HG03378 (cell line): ENCODE data around the gene NAPA.
"Not testable (repeated sequence)": the region's sequence is repeated elsewhere in the genome, so short reads cannot be mapped to it uniquely, and the experiment has no call there.

Source experiments
- ATAC-seq: cut with Tn5 transposase; IDR thresholded peaks from one replicate; pipeline ENCODE4 v1.9.1; 2021; ENCODE audit warnings: mild to moderate bottlenecking, moderate library complexity; ENCODE audit not compliant: unreplicated experiment

NAPA gene

DNA sequence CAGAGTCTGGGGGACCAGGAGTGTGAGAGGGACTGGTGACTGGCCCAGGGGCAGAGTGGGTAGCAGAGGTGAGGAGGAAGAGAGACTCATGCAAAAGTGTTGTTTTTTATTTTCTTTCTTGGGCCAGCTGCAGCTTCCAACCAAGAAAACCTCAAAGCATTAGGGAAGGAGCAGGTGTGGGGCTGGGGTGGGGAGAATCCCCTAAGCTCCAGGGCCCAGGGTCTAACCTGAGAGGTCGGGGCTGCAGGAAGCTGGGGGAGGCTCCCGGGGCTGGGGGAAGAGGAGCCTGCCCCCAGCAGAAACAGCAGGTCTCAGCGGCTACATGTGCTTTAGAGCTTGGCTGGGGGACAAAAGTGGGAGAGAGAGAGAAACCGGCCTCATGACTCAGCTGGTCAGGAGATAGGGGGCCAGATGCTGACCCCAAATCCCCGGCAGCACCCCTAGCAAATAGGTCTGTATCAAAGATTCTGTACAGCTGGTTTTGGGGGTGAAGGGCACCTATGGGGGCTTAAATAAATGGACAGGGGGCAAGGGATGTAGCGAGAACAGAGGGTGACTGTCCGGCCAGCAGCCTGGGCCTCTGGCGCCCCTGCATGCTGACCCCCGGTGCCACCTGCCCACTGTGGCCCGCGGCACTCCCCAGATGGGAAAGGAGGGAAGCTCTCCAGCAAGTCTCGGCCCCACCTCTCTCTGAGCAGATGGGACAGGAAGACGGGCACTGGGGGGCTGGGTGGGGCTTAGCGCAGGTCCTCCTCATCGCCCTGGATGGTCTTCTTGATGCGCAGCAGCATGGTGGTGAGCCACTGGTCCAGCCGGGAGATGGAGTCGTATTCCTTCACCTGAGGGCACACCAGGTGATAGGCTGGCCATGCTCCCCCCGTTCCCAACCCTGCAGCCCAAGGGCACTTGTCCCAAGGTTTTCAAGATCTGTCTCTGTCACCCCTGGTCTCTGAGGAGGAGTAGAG lies 27.0 kb downstream of the NAPA start:
- ATAC-seq: no peak

DNA sequence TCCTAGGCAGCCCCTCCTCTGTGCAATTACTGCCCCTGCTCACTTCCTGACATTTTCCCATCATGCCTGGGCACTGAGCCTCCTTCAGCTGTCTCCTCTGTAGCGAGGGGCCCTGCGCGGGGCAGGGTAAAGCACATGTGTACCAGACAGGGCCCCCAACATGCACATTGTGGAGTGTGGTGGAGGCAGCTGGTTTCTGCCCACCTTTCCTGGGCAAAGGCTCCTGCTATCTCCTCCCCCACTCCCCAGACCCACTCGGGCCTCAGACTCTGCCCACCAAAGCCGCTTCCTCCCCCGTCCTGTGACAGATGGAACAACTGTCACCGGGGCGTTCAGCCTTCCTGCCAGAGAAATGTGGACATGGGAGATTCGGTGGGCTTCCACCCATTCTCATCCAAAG lies 28.0 kb downstream of the NAPA start:
- no peak for ATAC-seq

DNA sequence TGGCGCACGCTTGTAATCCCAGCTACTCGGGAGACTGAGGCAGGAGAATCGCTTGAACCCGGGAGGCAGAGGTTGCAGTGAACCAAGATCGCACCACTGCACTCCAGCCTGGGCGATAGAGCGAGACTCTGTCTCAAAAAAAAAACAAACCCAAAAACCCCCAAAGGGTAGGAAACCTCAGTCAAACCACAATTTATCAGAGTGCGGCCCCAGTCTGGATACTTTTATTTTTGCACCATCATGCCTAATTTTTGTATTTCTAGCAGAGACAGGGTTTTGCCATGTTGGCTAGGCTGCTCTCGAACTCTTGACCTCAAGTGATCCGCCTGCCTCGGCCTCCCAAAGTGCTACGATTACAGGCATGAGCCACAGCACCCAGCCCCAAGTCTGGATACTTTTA lies 28.6 kb downstream of the NAPA start:
- ATAC-seq: not testable (repeated sequence)

DNA sequence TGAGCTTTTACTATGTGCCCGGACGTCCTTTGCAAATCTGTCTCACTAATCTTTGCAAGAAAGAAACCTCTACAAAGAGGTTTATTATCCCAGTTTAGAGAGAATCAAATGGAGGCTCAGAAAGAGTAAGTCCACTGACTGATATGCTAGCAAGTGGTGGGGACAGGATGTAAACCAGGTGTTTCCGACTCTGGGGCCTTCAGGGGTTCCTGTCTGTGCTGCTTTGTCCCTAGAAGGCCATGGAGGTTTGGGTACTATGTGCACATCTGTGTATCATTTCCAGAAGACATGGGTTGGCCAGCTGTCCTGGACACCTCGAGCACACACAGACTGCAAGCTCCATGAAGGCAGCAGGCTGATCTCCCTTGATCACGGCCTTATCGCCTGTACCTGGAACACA lies 29.7 kb downstream of the NAPA start:
- no peak for ATAC-seq

DNA sequence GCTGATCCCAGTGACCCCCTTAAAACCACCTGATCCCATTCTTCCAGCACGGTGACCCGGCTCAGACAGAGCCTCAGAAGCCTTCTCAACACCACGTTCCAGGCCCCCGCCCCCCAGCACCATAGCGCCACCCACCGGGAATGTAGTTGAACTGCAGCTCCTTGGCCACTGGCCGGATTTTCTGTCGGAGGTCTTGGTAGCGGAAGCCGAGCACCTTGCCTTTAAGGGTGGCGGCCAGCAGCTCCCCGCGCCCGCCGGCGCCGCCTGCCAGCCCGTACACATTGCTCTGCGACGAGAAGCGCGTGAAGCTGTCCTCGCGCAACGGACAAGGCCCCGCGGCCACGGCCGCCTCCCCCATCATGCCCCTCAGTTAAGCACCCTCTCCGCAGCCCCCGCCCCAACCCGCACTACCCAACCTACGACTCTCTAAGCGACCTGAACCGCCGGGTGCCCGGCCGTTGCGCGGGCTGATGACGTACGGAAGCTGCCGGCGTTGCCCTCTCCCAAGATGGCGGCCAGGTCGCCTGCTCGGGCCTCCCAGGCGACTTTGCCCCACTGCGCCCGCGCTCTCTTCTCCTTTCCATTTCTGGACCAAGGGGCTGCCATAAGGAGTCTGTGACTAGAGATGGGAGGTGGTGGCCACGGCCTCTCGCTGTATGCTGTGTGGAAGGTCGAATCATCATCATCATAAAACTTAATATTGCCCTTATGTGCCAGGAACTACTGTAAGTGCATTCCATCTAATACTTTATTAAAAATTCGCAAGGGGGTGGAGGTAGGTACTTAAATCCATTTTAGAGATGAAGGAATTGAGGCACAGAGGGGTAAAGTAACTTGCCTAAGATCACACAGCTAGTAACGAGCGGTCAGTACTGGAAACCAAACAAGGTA lies 30.8 kb downstream of the NAPA start, which contains the start of gene KPTN:
TSS of gene KPTN (minus strand) at position 420 of the 891 bp plus-strand sequence. CDS start at position 361, 59 bp downstream.
- peak; percentile 45 for ATAC-seq

DNA sequence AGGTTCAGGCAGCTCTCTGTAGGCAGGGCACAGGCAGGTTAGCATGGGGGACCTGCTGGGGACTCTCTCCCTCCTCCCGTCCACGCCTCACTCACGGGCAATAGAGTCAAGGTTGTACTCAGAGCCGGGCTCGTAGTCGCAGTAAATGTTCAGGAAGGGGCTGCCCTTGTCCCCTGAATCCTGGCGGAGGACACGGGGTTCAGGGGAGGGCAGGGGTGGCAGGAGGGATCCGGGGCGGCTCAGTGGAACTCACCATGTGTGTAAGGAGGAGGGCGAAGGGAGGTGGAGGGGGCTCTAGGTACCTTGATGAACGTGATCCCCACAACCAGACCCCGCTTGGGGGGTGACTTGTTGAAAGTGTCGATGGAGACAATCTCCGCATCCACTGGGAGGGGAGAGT lies 31.7 kb downstream of the NAPA start:
- ATAC-seq: no peak

DNA sequence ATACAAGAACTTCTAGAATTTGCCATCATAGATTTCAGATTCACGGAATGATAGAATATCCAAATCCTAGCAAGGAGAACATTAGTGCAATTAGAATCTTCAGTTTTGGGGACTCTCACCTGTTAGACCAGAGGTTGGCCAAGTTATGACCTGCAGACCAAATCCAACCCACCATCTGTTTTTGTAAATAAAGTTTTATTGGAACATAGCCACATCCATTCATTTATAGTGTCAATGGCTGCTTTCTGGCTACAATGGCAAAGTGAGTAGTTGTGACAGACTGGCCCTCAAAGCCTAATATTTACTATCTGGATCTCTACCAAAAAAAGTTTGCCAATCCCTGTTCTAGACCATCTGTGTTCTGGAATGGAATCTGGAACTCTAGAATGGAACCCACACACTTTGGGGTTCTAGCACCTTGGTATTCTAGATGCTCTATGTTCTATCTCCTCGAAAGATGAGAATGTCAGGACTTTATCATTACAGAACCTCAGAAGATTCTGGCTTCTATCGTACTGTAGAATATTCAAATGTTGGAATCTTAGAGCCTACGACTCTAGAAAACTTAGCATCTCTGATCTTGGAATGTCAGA lies 33.3 kb downstream of the NAPA start:
- ATAC-seq: no peak

DNA sequence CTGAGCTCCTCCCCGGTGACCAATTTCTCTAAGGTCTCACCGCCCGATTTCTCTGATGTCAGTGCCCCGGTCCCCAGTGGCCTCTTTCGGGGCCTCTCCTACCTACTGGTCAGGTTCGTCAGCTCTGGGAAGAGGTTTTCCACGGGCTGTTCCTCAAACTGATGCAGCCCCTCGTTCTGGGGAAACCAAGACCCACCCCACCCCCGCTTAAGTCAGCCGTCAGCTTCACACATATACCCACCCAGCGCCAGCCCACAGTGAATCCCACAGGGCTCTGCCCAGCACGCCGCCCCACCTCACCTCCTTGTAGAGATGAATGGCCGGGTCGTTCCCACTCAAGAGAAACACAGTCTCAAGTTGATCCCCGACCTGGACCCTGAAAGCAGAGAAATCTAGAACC lies 34.2 kb downstream of the NAPA start:
- ATAC-seq: no peak

DNA sequence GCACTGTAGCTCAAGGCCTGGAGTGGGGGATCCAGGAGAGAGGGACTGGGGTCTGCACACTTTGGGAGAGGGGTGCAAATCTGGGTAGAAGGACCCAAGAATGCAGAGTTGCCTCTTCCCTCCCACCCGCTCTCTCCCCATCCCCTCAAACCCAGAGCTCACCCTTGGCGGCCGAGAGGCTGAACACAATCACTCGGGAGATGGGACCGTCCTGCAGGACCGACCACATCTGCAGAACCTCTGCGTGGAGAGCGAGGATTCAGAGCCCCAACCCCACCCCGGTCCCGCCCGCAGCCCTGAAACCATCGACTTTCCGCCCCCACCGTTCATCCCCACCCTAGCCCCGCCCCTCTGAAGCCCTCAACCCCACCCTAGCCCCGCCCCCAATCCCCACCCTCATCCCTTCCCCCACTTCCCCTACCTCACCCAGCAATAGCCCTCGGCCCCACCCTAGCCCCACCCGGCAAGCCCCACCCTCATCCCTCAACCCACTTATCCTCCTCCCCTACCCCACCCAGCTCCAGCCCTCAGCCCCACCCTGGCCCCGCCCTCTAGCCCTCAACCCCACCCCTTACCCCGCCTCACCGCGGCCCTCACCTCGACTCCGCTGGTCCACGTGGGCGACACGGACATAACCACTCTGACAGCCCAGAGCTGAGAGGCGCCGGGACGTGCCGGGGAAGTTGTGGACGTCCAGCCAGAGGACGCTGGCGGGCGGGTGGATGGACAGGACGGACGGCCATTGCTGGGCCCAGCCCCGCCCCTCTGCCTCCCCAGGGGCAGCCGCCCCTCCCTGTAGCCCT lies 35.0 kb downstream of the NAPA start:
- no peak for ATAC-seq

DNA sequence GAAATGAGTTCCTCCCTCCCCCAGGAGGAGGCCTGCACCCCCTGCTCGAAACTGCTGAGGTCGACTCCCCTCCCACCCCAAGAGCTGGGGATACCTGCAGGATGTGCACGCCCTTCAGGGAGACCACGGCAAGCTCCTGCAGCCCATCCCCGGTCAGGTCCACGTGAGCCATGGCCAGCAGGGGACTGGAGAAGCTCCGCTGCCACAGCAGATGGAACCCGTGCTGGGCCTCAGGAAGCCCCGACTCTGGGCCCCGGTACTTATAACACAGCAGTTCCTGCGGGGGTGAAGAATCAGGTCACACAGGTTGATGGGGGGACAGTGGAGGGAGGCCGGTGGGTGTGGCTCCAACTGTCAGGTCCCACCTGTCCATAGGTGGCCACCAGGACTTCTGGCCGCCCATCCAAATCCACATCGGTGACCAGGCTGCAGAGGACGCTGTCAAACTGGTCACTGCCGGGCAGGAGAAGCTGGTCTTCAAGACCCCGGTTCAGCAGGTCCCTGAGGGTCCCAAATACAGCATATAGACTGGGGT lies 38.4 kb downstream of the NAPA start:
- no peak for ATAC-seq

DNA sequence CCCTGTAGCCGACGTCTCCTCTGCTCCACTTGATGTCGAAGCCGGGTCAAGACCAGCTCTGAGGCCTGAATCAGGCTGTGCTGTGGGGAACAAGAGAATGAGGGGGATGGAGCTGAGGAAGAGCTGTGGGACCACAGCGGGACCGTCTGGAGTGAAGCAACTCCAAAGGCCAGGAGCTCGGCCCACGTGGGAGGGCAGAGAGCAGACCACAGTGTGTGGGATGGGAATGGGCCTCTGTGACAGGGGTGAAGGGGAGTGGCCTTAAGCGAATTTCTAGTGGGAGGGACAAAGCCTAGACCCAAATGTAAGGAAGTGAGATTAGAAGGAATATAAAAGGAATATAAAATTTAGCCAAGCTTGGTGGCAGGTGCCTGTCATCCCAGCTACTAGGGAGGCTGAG lies 39.4 kb downstream of the NAPA start:
- no peak for ATAC-seq

DNA sequence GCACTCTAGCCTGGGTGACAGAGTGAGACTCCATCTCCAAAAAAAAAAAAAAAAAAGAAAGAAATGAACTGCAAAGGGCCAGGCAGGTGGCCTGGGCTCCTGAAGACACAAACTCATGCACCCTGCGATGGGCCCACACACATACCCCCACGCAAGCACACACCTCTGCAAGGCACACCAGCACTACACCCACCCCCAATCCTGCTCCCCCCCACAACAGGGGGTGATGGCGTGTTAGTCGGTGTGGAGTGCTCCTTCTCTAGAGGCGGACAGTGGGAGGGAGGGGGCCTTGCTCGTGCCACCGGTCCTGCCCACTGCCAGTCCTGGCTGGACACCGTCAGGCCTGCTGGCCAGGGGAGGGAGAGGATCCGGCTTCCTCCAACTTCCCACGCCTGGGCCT lies 41.5 kb downstream of the NAPA start:
- ATAC-seq: no peak

DNA sequence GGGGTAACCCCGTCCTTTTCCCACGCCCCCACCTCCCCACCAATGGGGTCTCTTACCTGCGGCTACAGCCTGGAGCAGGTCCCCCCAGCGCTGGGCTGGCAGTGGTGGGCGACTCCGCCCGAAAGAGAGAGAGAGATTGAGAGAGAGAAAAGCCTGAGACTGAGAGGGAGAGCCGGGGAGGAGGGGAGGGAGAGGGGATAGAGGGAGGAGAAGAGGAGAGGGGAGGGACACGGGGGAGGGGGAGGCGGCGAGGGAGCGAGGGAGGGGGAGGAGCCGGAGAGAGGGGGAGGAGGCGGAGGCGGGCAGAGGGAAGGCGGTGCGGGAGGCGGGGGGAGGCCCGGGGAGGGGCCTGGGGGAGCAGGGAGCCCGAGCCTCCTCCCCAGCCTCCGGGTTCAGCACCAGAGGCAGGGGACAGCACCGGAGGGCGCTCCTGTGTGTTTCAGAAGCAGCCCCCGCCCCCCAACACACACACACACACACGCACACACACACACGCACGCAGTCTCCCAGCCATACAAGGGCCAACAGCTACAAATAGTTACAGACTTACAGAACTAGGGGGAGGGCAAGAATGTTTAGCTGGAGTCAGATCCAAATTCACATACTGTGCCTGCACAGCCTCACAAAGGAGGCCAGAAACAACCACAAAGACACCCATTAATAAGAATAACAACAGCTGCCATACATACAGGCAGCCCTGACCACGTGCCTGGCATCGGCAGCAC lies 43.0 kb downstream of the NAPA start, which contains the start of gene SLC8A2:
TSS of gene SLC8A2 (minus strand) at position 161 of the 725 bp plus-strand sequence. CDS start 5,490 bp downstream, outside the sequence.
- ATAC-seq: no peak

DNA sequence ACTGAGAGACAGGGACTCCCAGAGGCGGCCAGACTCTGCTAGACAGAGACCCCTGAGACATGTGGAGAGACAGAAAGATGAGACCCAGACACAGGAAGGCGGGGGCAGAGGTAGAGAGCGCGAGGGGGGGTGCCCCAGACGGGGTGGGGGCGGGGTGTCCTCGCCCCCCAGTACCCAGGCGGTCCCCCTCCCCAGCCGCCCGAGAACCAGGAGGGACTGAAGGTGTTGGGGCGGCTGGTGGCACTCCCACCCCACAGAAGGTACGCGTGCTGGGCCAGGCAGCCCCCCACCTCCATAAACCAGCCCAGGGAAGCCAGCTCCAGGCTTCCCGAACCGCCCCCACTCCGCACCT lies 43.5 kb downstream of the NAPA start:
- no peak for ATAC-seq

DNA sequence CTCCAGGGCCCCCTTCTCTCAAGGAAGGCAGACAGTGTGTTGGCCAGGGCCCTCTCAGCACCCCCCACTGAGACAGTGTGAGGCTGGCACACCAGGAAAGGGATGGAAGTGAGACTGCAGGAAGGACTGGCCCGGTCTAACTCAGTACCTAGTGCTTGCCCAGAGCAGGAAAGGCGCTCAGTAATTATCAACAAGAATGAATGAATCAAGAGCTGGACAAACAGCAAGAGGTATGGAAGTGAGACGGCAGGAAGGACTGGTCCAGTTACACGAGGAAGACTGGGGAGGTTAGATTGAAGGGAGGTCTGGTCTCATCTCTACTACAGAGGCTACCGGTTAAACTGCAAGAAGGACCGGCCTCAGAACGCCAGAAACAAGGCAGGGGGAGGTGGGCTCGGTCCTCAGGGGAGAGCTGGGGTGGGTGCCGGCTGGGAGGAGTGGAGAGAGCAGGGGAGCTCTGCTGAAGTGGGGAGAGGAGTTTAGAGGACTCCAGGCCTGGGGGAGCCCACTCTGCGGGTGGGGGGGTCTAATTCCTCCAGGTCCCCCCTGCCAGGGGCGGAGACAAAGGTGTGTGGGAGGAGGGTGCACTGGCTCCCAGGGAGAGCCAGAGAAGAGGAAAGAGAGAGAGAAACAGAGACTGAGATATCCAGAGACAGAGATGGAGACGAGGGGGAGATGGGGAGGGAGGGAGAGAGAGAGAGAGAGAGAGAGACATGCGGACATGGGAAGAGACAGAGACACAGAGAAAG lies 44.2 kb downstream of the NAPA start:
- no peak for ATAC-seq

DNA sequence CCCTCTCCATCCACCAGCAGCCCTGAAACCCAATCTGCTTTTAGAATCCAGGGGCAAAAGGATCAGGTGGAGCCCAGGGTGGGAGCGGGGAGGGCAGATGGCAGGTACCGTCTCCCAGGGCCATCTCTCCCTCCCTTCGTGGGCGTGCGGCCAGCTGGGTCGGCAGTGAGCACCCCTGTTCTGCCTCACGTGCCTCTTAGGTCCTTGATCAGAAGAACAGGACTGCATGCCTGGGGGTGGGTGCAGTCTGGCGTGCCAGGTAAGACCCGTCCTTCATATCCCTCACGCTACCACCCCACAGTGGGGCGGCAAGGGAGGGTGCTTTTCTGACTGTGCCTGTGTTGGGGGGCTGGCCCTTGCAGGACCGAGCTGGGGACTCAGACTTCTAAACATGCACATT lies 45.1 kb downstream of the NAPA start:
- no peak for ATAC-seq

DNA sequence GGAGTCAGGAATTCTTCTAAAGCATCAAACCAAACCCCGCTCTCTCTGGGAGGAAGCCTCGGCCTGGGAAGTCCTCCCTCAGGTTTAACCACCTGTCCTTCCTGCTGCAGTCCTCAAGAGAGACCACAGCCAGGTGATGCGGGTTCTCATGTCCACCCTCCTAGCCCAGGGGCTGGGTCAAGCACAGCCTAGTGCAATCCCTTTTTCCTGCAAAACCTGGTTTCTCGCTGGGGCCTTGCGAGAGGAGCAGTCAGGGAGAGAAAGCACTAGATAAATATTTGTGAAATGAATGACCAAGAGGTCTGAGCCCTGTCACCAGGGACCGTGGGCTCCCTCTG lies 45.5 kb downstream of the NAPA start:
- no peak for ATAC-seq

DNA sequence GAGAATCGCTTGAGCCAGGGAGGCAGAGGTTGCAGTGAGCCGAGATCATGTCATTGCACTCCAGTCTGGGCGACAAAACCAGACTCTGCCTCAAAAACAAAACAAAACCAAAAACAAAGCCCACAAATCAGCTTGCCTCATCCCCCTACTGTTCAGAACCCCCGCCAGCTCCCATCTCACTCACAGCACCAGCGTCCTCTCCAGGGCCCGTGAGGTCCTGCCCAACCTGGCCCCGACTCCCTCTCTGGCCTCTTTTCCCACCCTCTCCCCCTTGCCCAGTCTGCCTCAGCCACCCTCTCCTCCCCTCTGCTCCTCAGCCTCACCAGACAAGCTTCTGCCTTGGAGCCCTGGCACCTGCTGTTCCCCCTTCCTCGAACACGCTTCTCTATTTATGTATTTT lies 46.9 kb downstream of the NAPA start:
- no peak for ATAC-seq

DNA sequence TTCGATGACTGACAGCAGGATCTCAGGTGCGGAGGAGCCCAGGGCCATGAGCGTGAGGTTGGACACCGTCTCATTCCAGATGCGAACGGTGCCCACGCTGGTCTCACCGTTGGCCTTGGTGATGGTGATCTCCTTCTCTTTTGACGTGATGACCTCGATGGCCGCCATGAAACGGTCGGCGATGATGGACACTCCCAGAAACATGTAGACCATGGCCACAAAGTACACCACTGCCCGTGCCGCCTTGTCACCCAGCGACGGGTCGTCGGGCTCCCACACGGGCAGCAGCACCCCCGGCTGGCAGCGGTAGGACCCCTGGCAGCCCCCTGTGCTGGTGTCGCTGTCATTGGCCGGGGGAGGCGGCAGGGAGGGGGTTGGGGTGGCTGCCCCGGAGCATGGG lies 48.9 kb downstream of the NAPA start:
- no peak for ATAC-seq
